ENCODE data around the gene RTN4RL1. TPM values are rescaled to one million over a fixed set of nuclear protein-coding genes. Genes with fewer than 3 reads are reported as not detected.

RTN4RL1 gene
- total and polyA plus RNA-seq, 11 donors, result 1.7 to 4.9 (median 2.7) TPM

GRCh38 chr17:1942066-1942365, 83.1 kb downstream of the RTN4RL1 start:
- no peak overlapping the region for H3K27ac ChIP-seq
- H3K4me3 ChIP-seq, result no peak overlapping the region
- H3K4me1 ChIP-seq, result peaks cover 0 to 27% (median under 1%) of the 10 kb centered on the region in 12 donors
- TF ChIP-seq CTCF (IDR thresholded peaks at IDR 0.05) (no peak), POLR2A (IDR thresholded peaks at IDR 0.05) (no peak)
- intact Hi-C loops (cut with DNase I), result no loop called here
- H3K27me3 ChIP-seq, result no peaks in the 10 kb centered on the region
- H3K9me3 ChIP-seq, result no peaks in the 10 kb centered on the region
- 83 to 94% (median 86%) methylated on average over 3 to 7 of the region's 7 CpGs for WGBS, 4 donors
- no peaks in the 10 kb centered on the region for H3K36me3 ChIP-seq
- ATAC-seq (no peak), DNase-seq (no peak)

- no peaks in the 10 kb centered on the region for H3K27me3 ChIP-seq
- 65 to 84% (median 70%) methylated on average over 10 to 23 of the region's 23 CpGs for WGBS, 4 donors
- no peaks in the 10 kb centered on the region for H3K9me3 ChIP-seq
- peaks cover 0 to 25% (median 0%) of the 10 kb centered on the region in 12 donors for H3K4me1 ChIP-seq
- H3K27ac ChIP-seq, result no peak overlapping the region
- TF ChIP-seq POLR2A (IDR thresholded peaks at IDR 0.05) (no peak), CTCF (IDR thresholded peaks at IDR 0.05) (no peak)
- H3K36me3 ChIP-seq, result peaks cover 0 to 3% (median 0%) of the 10 kb centered on the region in 9 donors
- intact Hi-C loops (cut with DNase I), result no loop called here
- ATAC-seq, result no peak
- no peak overlapping the region for H3K4me3 ChIP-seq
- no peak for DNase-seq
These were observed 83.7 kb downstream of the RTN4RL1 start for GRCh38 chr17:1941272-1942065.

- peaks cover 0 to 20% (median 0%) of the 10 kb centered on the region in 12 donors for H3K4me1 ChIP-seq
- DNase-seq (no peak), ATAC-seq (no peak)
- intact Hi-C loops (cut with DNase I), result no loop called here
- WGBS, 4 donors, result 78 to 90% (median 81%) methylated on average over 10 of the region's 10 CpGs
- no peak overlapping the region for H3K27ac ChIP-seq
- no peak overlapping the region for H3K4me3 ChIP-seq
- no peaks in the 10 kb centered on the region for H3K27me3 ChIP-seq
- no peak for TF ChIP-seq POLR2A (IDR thresholded peaks at IDR 0.05)
- TF ChIP-seq CTCF (IDR thresholded peaks at IDR 0.05), result no peak
- H3K36me3 ChIP-seq, result peaks cover 0 to 4% (median 0%) of the 10 kb centered on the region in 9 donors
- H3K9me3 ChIP-seq, result no peaks in the 10 kb centered on the region
These were observed 84.3 kb downstream of the RTN4RL1 start for GRCh38 chr17:1940810-1941185.

GRCh38 chr17:1939981-1940809, 84.9 kb downstream of the RTN4RL1 start:
- 71 to 75% (median 72%) methylated on average over 25 to 27 of the region's 27 CpGs for WGBS, 4 donors
- Histone ChIP-seq H3K4me1 (peaks cover 0 to 19% (median 0%) of the 10 kb centered on the region in 12 donors), H3K27ac (no peak overlapping the region), H3K9me3 (no peaks in the 10 kb centered on the region), H3K27me3 (no peaks in the 10 kb centered on the region), H3K36me3 (peaks cover 0 to 4% (median 0%) of the 10 kb centered on the region in 9 donors), H3K4me3 (no peak overlapping the region)
- no peak for DNase-seq
- intact Hi-C loops (cut with DNase I), result no loop called here
- no peak for ATAC-seq
- TF ChIP-seq POLR2A (IDR thresholded peaks at IDR 0.05), result no peak

All from heart left ventricle (tissue), 16 donors.